B cell (primary cell): ENCODE data around the gene EMX2.

Experiments used
- EZH2 ChIP-seq: IDR thresholded peaks from 2 replicates; pipeline ENCODE4 v1.6.1; 2012; ENCODE audit warnings: borderline replicate concordance, low read depth, mild to moderate bottlenecking, moderate library complexity, low read length; ENCODE audit not compliant: insufficient read depth, poor library complexity, severe bottlenecking
- TF ChIP-seq, protein P1 (sequence below): fragments of 200-600 bp; IDR thresholded peaks from one replicate; pipeline ENCODE4 v1.8.0; 2022; ENCODE audit warnings: antibody characterized with exemption, mild to moderate bottlenecking

DNA sequence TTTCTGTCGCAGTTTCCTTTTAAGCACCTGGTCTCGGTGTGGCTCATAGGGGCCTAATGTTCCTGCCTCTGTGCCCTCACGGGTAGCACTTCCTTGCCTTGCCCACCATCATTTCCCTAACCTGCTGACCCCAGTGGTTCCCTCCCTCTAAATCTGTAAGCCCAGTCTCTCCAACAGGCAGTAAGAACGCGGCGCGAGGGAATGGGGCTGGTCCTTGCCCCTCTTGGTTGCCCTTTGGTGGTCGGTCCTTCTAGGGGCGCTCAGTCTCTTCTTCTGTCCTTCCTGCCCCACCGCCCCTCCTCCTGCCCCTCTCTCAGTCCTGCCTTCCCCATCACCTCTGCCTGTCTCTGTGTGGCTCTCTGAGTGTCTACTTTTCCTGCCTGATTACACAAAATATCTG lies 21.2 kb downstream of the EMX2 start:
- TF ChIP-seq, protein P1, sequence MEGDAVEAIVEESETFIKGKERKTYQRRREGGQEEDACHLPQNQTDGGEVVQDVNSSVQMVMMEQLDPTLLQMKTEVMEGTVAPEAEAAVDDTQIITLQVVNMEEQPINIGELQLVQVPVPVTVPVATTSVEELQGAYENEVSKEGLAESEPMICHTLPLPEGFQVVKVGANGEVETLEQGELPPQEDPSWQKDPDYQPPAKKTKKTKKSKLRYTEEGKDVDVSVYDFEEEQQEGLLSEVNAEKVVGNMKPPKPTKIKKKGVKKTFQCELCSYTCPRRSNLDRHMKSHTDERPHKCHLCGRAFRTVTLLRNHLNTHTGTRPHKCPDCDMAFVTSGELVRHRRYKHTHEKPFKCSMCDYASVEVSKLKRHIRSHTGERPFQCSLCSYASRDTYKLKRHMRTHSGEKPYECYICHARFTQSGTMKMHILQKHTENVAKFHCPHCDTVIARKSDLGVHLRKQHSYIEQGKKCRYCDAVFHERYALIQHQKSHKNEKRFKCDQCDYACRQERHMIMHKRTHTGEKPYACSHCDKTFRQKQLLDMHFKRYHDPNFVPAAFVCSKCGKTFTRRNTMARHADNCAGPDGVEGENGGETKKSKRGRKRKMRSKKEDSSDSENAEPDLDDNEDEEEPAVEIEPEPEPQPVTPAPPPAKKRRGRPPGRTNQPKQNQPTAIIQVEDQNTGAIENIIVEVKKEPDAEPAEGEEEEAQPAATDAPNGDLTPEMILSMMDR = no peak
- TF ChIP-seq EZH2 = no peak
